Thyroid gland (tissue), 4 donors: ENCODE measurements around the gene ERCC6L2.

ENCODE experiments used
- POLR2A ChIP-seq, 2 donors: fragments of 450-650 bp; IDR thresholded peaks; one replicate each; pipeline ENCODE4 v1.6.1; 2017; ENCODE audit warnings: antibody characterized with exemption in 2 of 2, mild to moderate bottlenecking in 2 of 2, moderate library complexity in 1 of 2
- TF ChIP-seq, protein P1 (sequence below), 6 experiments: fragments of 200-600 bp in 3 of 6; fragments of 450-650 bp in 3 of 6; sonication (generic) in 3 of 6; IDR thresholded peaks; one replicate each; pipeline ENCODE4 v1.5.1; 2016 to 2019; ENCODE audit warnings: antibody characterized with exemption in 6 of 6, mild to moderate bottlenecking in 2 of 6, inconsistent platforms in 1 of 6, moderate library complexity in 1 of 6

DNA sequence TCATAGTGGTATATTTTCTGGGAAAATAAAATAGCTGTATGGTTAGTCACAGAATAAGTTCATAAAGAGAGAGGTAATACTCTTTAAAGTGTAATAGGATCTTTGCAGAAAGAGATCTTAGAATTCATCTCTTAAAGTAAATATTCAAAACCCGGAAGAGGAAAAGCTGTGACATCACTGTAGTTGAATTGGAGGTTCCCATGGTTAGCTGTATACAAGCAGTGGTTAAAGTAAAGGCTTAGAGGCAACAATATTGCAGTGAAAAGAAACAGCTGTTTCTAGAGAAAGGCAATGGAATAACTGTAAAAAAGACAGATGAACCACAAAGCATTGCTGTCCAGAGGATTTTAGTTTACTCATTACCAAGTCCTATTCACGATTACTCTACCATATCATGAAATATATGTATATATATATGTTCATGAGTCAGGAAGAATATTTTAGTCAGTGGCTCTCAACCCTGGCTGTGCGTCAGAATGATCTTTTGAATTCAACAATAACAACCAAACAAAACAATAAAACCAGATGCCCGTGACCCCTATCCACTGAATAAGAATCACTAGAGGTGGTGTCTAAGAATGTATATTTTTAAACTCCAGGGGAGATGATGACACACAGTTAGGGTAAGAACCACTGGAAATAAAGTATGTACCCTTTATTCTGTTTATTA, 4.7 kb downstream of the ERCC6L2 start:
- TF ChIP-seq, protein P1, sequence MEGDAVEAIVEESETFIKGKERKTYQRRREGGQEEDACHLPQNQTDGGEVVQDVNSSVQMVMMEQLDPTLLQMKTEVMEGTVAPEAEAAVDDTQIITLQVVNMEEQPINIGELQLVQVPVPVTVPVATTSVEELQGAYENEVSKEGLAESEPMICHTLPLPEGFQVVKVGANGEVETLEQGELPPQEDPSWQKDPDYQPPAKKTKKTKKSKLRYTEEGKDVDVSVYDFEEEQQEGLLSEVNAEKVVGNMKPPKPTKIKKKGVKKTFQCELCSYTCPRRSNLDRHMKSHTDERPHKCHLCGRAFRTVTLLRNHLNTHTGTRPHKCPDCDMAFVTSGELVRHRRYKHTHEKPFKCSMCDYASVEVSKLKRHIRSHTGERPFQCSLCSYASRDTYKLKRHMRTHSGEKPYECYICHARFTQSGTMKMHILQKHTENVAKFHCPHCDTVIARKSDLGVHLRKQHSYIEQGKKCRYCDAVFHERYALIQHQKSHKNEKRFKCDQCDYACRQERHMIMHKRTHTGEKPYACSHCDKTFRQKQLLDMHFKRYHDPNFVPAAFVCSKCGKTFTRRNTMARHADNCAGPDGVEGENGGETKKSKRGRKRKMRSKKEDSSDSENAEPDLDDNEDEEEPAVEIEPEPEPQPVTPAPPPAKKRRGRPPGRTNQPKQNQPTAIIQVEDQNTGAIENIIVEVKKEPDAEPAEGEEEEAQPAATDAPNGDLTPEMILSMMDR (IDR thresholded peaks at IDR 0.05) = no peak
- TF ChIP-seq POLR2A (IDR thresholded peaks at IDR 0.05) = no peak
